ENCODE results near the gene HOXD10.

Gene HOXD10

DNA sequence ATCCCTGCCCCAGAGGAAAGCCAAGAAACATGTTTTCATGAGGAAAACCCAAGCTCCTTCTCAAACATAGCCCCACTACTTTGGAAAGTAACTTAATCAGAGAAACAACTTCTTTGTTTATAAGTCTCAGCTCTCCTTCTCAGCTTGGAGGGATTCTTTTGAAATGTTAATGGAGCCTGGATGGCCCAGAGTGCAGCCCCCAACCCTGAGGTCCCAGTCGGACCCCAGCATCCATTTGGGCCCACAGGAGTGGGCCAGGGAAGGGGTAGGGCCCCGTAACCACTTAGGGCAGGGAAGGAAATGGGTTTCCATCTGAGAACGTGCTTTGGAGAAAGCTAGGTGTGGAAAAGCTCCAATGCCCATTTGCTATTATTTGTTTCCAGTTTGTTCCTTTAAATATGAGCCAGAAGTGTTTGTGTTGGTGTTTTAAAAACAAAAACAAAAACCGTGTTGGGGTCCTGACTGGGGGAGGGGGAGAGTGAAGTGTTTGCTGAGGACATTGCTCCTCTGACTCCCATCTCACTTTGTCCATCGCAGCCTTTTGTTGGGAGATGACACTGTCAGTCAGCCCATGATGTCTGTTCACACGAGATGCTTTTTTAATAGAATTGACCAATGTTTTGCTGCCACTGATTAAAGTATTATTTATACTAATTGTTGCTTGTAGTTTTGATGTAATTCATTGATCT, 38.9 kb downstream of the HOXD10 start:
- no peaks in the 10 kb centered on the region for H3K9me3 ChIP-seq (ENCODE audit: insufficient read depth, low read length)
- H3K36me3 ChIP-seq (replicated peaks; ENCODE audit: low read depth, low read length): no peaks in the 10 kb centered on the region
- H3K27ac ChIP-seq (ENCODE audit: low read length): no peak overlapping the region
- no peak overlapping the region for H3K4me2 ChIP-seq (ENCODE audit: low read length)
- no peak overlapping the region for H2AFZ ChIP-seq (ENCODE audit: low read depth, low read length)
- TF ChIP-seq, protein P1, sequence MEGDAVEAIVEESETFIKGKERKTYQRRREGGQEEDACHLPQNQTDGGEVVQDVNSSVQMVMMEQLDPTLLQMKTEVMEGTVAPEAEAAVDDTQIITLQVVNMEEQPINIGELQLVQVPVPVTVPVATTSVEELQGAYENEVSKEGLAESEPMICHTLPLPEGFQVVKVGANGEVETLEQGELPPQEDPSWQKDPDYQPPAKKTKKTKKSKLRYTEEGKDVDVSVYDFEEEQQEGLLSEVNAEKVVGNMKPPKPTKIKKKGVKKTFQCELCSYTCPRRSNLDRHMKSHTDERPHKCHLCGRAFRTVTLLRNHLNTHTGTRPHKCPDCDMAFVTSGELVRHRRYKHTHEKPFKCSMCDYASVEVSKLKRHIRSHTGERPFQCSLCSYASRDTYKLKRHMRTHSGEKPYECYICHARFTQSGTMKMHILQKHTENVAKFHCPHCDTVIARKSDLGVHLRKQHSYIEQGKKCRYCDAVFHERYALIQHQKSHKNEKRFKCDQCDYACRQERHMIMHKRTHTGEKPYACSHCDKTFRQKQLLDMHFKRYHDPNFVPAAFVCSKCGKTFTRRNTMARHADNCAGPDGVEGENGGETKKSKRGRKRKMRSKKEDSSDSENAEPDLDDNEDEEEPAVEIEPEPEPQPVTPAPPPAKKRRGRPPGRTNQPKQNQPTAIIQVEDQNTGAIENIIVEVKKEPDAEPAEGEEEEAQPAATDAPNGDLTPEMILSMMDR (IDR thresholded peaks at IDR 0.05; ENCODE audit: low read depth, low read length): no peak
- TF ChIP-seq EZH2phosphoT487 (IDR thresholded peaks at IDR 0.05; ENCODE audit: low read depth): no peak
- H3K27me3 ChIP-seq (ENCODE audit: low read depth, low read length): no peaks in the 10 kb centered on the region
- no peaks in the 10 kb centered on the region for H4K20me1 ChIP-seq (ENCODE audit: insufficient read depth, low read length)
- no peaks in the 10 kb centered on the region for H3K4me1 ChIP-seq (ENCODE audit: low read length)
- no peak overlapping the region for H3K4me3 ChIP-seq (ENCODE audit: low read length)
- H3K79me2 ChIP-seq (ENCODE audit: low read length): no peaks in the 10 kb centered on the region
- no peak overlapping the region for H3K9ac ChIP-seq (ENCODE audit: low read length)

DNA sequence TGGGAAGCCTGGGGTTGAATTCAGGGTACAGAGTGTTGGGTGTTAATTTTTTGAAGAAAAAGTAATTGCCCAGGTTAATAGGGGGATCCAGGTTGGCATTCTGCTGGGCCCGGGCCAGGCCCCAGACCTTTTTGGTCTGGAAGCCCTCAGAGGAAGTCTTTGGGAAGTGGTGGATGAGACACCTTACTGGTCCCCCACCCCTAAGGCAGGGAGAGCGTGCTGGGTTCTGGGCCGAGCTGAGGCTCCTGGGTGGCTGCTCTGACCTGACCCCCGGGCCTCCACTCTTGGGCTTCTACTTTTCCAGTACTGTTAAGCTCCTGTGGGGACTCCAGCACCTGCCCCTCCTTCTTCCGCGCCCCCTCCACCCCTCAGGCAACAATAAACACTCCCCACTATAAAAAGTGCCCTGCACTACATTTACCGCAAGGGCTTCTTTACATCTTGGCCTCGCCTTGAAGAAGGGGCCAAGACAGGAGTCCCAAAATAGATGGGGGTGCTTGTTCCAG, 39.8 kb downstream of the HOXD10 start:
- no peak overlapping the region for H3K9ac ChIP-seq (ENCODE audit: low read length)
- no peak overlapping the region for H2AFZ ChIP-seq (ENCODE audit: low read depth, low read length)
- H3K27me3 ChIP-seq (ENCODE audit: low read depth, low read length): no peaks in the 10 kb centered on the region

DNA sequence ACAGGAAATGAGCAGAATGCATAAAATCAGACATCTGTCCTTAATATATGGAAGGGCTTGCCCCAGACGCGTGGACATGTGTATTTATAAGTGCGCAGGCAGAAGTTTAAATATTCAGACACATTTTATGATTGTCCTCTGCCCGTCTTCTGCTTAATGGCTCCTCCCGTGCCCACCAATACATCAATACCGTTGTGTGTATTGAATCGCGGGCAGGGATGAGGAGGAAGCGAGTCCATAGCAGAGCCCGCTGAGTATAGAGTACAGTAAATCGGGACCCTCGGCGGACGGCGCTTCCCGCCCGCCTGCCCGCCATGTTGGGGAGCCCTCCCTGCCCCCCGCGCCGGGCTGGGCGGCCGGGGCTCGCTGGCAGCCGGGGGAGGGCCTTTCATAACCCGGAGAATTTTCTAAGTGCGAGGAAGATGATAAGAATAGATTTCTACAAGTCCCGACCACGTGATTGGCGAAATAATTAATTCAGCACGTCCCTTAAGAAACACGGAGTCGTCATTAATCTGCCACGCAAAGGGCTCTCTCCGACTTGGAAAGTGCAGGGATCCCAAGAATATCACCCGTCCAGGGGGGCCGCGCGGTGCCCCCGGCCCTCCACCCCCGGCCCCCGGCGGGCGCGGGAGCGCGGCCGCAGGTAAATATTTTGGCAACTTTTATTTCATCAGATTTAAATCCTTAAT, 40.4 kb downstream of the HOXD10 start, which contains the start of gene HOXD3:
TSS of gene HOXD3 (plus strand) at position 501 of the 692 bp plus-strand sequence. CDS start 11,808 bp downstream, outside the sequence.
- Histone ChIP-seq H3K4me3 (ENCODE audit: low read length) (no peak within 1 kb of the TSS), H3K27me3 (ENCODE audit: low read depth, low read length) (no peaks in the 10 kb centered on the region), H3K9me3 (ENCODE audit: insufficient read depth, low read length) (no peaks in the 10 kb centered on the region), H4K20me1 (ENCODE audit: insufficient read depth, low read length) (no peaks in the 10 kb centered on the region), H3K9ac (ENCODE audit: low read length) (no peak within 1 kb of the TSS), H2AFZ (ENCODE audit: low read depth, low read length) (no peak within 1 kb of the TSS), H3K27ac (ENCODE audit: low read length) (no peak within 1 kb of the TSS), H3K79me2 (ENCODE audit: low read length) (no peaks in the 10 kb centered on the region), H3K4me2 (ENCODE audit: low read length) (no peak within 1 kb of the TSS), H3K4me1 (ENCODE audit: low read length) (no peaks in the 10 kb centered on the region), H3K36me3 (replicated peaks; ENCODE audit: low read depth, low read length) (no peaks in the 10 kb centered on the region)
- no peak for TF ChIP-seq EZH2phosphoT487 (IDR thresholded peaks at IDR 0.05; ENCODE audit: low read depth)
- TF ChIP-seq, protein P1 (IDR thresholded peaks at IDR 0.05; ENCODE audit: low read depth, low read length): no peak

More for the DNA sequence above, 39.8 kb downstream of the HOXD10 start:
- H3K4me1 ChIP-seq (ENCODE audit: low read length): no peaks in the 10 kb centered on the region
- H3K36me3 ChIP-seq (replicated peaks; ENCODE audit: low read depth, low read length): no peaks in the 10 kb centered on the region
- H3K4me2 ChIP-seq (ENCODE audit: low read length): no peak overlapping the region
- H3K9me3 ChIP-seq (ENCODE audit: insufficient read depth, low read length): no peaks in the 10 kb centered on the region
- no peaks in the 10 kb centered on the region for H3K79me2 ChIP-seq (ENCODE audit: low read length)
- no peak overlapping the region for H3K4me3 ChIP-seq (ENCODE audit: low read length)
- TF ChIP-seq, protein P1 (IDR thresholded peaks at IDR 0.05; ENCODE audit: low read depth, low read length): no peak
- no peak for TF ChIP-seq EZH2phosphoT487 (IDR thresholded peaks at IDR 0.05; ENCODE audit: low read depth)
- H4K20me1 ChIP-seq (ENCODE audit: insufficient read depth, low read length): no peaks in the 10 kb centered on the region
- no peak overlapping the region for H3K27ac ChIP-seq (ENCODE audit: low read length)

DNA sequence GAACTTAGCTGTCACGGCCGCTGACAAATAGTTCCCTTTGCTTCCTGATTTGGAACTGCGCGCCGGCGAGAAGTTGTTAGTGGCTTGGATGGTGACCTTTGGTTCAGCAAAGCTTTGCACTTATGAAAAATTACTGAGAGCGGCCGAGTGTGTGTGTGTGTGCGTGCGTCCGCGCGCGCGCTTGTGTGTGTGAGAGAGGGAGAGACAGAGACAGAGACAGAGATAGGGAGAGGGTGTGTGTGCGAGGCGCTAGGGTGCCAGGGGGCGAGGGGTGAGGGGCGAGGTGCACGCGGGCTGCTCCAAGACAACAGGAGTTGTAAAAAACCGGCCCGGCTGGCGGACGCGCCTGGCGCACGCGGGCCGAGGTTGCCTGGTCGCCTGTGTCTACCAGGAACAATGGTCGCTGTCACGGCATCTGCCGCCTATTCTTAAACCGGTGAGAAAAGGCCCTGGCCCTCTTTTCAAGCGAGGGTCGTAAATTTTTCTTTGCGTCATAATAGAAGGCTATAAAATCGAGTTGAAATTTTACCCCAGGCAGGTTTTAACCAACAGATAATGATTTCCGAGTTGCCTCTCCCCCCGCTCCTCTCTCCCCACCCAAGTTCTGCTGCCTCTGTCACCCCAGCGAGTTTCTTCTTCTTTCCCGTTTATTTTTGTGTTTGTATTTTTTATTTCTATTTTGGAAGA, 41.1 kb downstream of the HOXD10 start:
- no peak overlapping the region for H3K4me3 ChIP-seq (ENCODE audit: low read length)
- no peaks in the 10 kb centered on the region for H3K36me3 ChIP-seq (replicated peaks; ENCODE audit: low read depth, low read length)
- H3K27ac ChIP-seq (ENCODE audit: low read length): no peak overlapping the region
- H3K9me3 ChIP-seq (ENCODE audit: insufficient read depth, low read length): no peaks in the 10 kb centered on the region
- H3K4me1 ChIP-seq (ENCODE audit: low read length): no peaks in the 10 kb centered on the region
- H2AFZ ChIP-seq (ENCODE audit: low read depth, low read length): no peak overlapping the region
- no peak for TF ChIP-seq EZH2phosphoT487 (IDR thresholded peaks at IDR 0.05; ENCODE audit: low read depth)
- TF ChIP-seq, protein P1 (IDR thresholded peaks at IDR 0.05; ENCODE audit: low read depth, low read length): no peak
- no peak overlapping the region for H3K4me2 ChIP-seq (ENCODE audit: low read length)
- no peaks in the 10 kb centered on the region for H4K20me1 ChIP-seq (ENCODE audit: insufficient read depth, low read length)
- no peak overlapping the region for H3K9ac ChIP-seq (ENCODE audit: low read length)
- H3K79me2 ChIP-seq (ENCODE audit: low read length): no peaks in the 10 kb centered on the region
- no peaks in the 10 kb centered on the region for H3K27me3 ChIP-seq (ENCODE audit: low read depth, low read length)

All from OCI-LY3 (cell line).